B cell (primary cell): ENCODE measurements around the gene TP53BP1.

Experiments
- EZH2 ChIP-seq: IDR thresholded peaks from 2 replicates; pipeline ENCODE4 v1.6.1; 2012; ENCODE audit warnings: borderline replicate concordance, low read depth, mild to moderate bottlenecking, moderate library complexity, low read length; ENCODE audit not compliant: insufficient read depth, poor library complexity, severe bottlenecking
- TF ChIP-seq, protein P1 (sequence below): fragments of 200-600 bp; IDR thresholded peaks from one replicate; pipeline ENCODE4 v1.8.0; 2022; ENCODE audit warnings: antibody characterized with exemption, mild to moderate bottlenecking

DNA sequence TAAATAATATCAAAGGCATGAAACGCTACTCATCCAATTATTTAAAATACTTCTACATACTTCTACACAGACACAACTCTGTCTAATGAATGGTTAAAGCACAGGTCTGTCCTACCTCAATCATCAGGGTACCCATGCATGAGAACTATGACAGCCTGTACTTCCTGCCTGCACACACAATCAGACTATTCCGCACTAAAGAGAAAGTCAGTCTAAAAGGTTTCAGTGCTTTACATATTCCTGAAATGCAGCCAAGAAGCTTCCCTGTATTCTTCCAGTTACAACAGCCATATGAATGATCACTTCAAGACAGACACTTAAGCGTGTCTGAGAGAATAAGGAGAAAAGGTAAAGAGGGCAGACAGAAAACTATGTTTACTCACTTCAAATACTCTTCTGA lies 63.3 kb downstream of the TP53BP1 start:
- TF ChIP-seq, protein P1, sequence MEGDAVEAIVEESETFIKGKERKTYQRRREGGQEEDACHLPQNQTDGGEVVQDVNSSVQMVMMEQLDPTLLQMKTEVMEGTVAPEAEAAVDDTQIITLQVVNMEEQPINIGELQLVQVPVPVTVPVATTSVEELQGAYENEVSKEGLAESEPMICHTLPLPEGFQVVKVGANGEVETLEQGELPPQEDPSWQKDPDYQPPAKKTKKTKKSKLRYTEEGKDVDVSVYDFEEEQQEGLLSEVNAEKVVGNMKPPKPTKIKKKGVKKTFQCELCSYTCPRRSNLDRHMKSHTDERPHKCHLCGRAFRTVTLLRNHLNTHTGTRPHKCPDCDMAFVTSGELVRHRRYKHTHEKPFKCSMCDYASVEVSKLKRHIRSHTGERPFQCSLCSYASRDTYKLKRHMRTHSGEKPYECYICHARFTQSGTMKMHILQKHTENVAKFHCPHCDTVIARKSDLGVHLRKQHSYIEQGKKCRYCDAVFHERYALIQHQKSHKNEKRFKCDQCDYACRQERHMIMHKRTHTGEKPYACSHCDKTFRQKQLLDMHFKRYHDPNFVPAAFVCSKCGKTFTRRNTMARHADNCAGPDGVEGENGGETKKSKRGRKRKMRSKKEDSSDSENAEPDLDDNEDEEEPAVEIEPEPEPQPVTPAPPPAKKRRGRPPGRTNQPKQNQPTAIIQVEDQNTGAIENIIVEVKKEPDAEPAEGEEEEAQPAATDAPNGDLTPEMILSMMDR: no peak
- no peak for TF ChIP-seq EZH2
